Mononuclear cell (primary cell): ENCODE results near the gene LLCFC1. TPM values are rescaled to one million over a fixed set of nuclear protein-coding genes. Genes with fewer than 3 reads are reported as not detected.

Source experiments
- H3K27me3 ChIP-seq: 2 replicates; pipeline ENCODE4 v1.6.0; 2011; ENCODE audit warnings: low read length, control low read depth; ENCODE audit not compliant: insufficient read depth
- H3K4me1 ChIP-seq: 2 replicates; pipeline ENCODE4 v1.5.1; 2011; ENCODE audit warnings: mild to moderate bottlenecking, low read length, control low read depth; ENCODE audit not compliant: insufficient read depth
- H3K4me3 ChIP-seq: 2 replicates; pipeline ENCODE4 v1.5.1; 2011; ENCODE audit warnings: mild to moderate bottlenecking, low read length, moderate library complexity
- H3K9me3 ChIP-seq: 2 replicates; pipeline ENCODE4 v1.5.1; 2011; ENCODE audit warnings: low read depth, mild to moderate bottlenecking, control low read depth, low read length
- total RNA-seq: library from RNA; depleted of rRNA; stranded (reverse); fragments of >200 nt; gene quantifications from one replicate; pipeline ENCODE4 v1.2.3, GENCODE V29; 2012

The LLCFC1 gene
- total RNA-seq, 1 donor = not detected

- H3K4me1 ChIP-seq = no peaks in the 10 kb centered on the region
- H3K9me3 ChIP-seq = no peaks in the 10 kb centered on the region
Measured at GRCh38 chr7:142945001-142945400, 5.7 kb downstream of the LLCFC1 start.

GRCh38 chr7:142948603-142949002 is 9.3 kb downstream of the LLCFC1 start:
- no peaks in the 10 kb centered on the region for H3K4me1 ChIP-seq
- H3K4me3 ChIP-seq = no peak overlapping the region
- no peaks in the 10 kb centered on the region for H3K9me3 ChIP-seq
- no peaks in the 10 kb centered on the region for H3K27me3 ChIP-seq

More at GRCh38 chr7:142945001-142945400, 5.7 kb downstream of the LLCFC1 start:
- Histone ChIP-seq H3K27me3 (no peaks in the 10 kb centered on the region), H3K4me3 (no peak overlapping the region)

- Histone ChIP-seq H3K27me3 (no peaks in the 10 kb centered on the region), H3K9me3 (peaks cover 6% of the 10 kb centered on the region), H3K4me1 (no peaks in the 10 kb centered on the region), H3K4me3 (no peak overlapping the region)
Measured at GRCh38 chr7:142950235-142950634, 11.0 kb downstream of the LLCFC1 start.

GRCh38 chr7:142954680-142955268 is 15.5 kb downstream of the LLCFC1 start:
- Histone ChIP-seq H3K4me1 (no peaks in the 10 kb centered on the region), H3K27me3 (no peaks in the 10 kb centered on the region), H3K4me3 (no peak overlapping the region), H3K9me3 (peaks cover 12% of the 10 kb centered on the region)

GRCh38 chr7:142956951-142957623 is 17.8 kb downstream of the LLCFC1 start:
- Histone ChIP-seq H3K4me1 (no peaks in the 10 kb centered on the region), H3K27me3 (no peaks in the 10 kb centered on the region), H3K4me3 (no peak overlapping the region), H3K9me3 (peaks cover 12% of the 10 kb centered on the region)

- no peaks in the 10 kb centered on the region for H3K27me3 ChIP-seq
- H3K9me3 ChIP-seq = peaks cover 12% of the 10 kb centered on the region
- H3K4me1 ChIP-seq = no peaks in the 10 kb centered on the region
- no peak overlapping the region for H3K4me3 ChIP-seq
Measured at GRCh38 chr7:142957723-142958122, 18.4 kb downstream of the LLCFC1 start.

- H3K4me3 ChIP-seq = no peak overlapping the region
- no peaks in the 10 kb centered on the region for H3K27me3 ChIP-seq
- peaks cover 12% of the 10 kb centered on the region for H3K9me3 ChIP-seq
- no peaks in the 10 kb centered on the region for H3K4me1 ChIP-seq
Measured at GRCh38 chr7:142959202-142959601, 19.9 kb downstream of the LLCFC1 start.

GRCh38 chr7:142960955-142961512 is 21.8 kb downstream of the LLCFC1 start:
- Histone ChIP-seq H3K4me3 (no peak overlapping the region), H3K4me1 (no peaks in the 10 kb centered on the region), H3K9me3 (no peaks in the 10 kb centered on the region), H3K27me3 (peaks cover 3% of the 10 kb centered on the region)

- Histone ChIP-seq H3K4me3 (no peak overlapping the region), H3K4me1 (no peaks in the 10 kb centered on the region)
Measured at GRCh38 chr7:142961595-142961972, 22.3 kb downstream of the LLCFC1 start.

GRCh38 chr7:142961973-142962926 is 23.0 kb downstream of the LLCFC1 start, which contains the start of gene KEL:
KEL (minus strand) TSS chr7:142962363; CDS start chr7:142962206, 157 bp downstream.
- H3K9me3 ChIP-seq = no peaks in the 10 kb centered on the region
- H3K27me3 ChIP-seq = peaks cover 3% of the 10 kb centered on the region
- no peaks in the 10 kb centered on the region for H3K4me1 ChIP-seq
- H3K4me3 ChIP-seq = no peak within 1 kb of the TSS

More at GRCh38 chr7:142961595-142961972, 22.3 kb downstream of the LLCFC1 start:
- peaks cover 3% of the 10 kb centered on the region for H3K27me3 ChIP-seq
- no peaks in the 10 kb centered on the region for H3K9me3 ChIP-seq

GRCh38 chr7:142962991-142963390 is 23.7 kb downstream of the LLCFC1 start:
- Histone ChIP-seq H3K4me1 (no peaks in the 10 kb centered on the region), H3K27me3 (peaks cover 3% of the 10 kb centered on the region), H3K4me3 (no peak overlapping the region), H3K9me3 (no peaks in the 10 kb centered on the region)

- Histone ChIP-seq H3K27me3 (peaks cover 3% of the 10 kb centered on the region), H3K4me3 (no peak overlapping the region), H3K9me3 (no peaks in the 10 kb centered on the region)
Measured at GRCh38 chr7:142963993-142964392, 24.7 kb downstream of the LLCFC1 start.

GRCh38 chr7:142964502-142965246 is 25.4 kb downstream of the LLCFC1 start:
- Histone ChIP-seq H3K4me3 (no peak overlapping the region), H3K27me3 (peaks cover 7% of the 10 kb centered on the region), H3K4me1 (no peaks in the 10 kb centered on the region), H3K9me3 (no peaks in the 10 kb centered on the region)

More at GRCh38 chr7:142963993-142964392, 24.7 kb downstream of the LLCFC1 start:
- no peaks in the 10 kb centered on the region for H3K4me1 ChIP-seq

GRCh38 chr7:142968229-142968628 is 28.9 kb downstream of the LLCFC1 start:
- peaks cover 7% of the 10 kb centered on the region for H3K27me3 ChIP-seq
- H3K9me3 ChIP-seq = no peaks in the 10 kb centered on the region
- no peaks in the 10 kb centered on the region for H3K4me1 ChIP-seq
- H3K4me3 ChIP-seq = no peak overlapping the region
